Astrocyte (in vitro differentiated cells and primary cell): Measurements from ENCODE around the gene EEF2K. TPM values are rescaled to one million over a fixed set of nuclear protein-coding genes. Genes with fewer than 3 reads are reported as not detected.

ENCODE experiments used
- DNase-seq: peaks from one replicate; pipeline ENCODE4 v3.0.0-alpha.2; 2010; ENCODE audit warnings: low read depth
- FAIRE-seq: peaks from 2 replicates; lab custom pipeline; 2011; peaks lifted over from hg19 to GRCh38; lab: Jason Lieb, UNC
- H2AFZ ChIP-seq: 2 replicates; pipeline ENCODE4 v1.6.0; 2012; ENCODE audit warnings: low read depth, low read length, inconsistent platforms
- H3K27ac ChIP-seq: 2 replicates; pipeline ENCODE4 v1.5.1; 2011; ENCODE audit warnings: low read depth, low read length, inconsistent platforms
- H3K27me3 ChIP-seq: 2 replicates; pipeline ENCODE4 v1.6.0; 2011; ENCODE audit warnings: low read length, inconsistent platforms; ENCODE audit not compliant: insufficient read depth
- H3K36me3 ChIP-seq: 2 replicates; pipeline ENCODE4 v1.5.1; 2011; ENCODE audit warnings: low read length, inconsistent platforms; ENCODE audit not compliant: insufficient read depth
- H3K4me1 ChIP-seq: 2 replicates; pipeline ENCODE4 v1.5.1; 2011; ENCODE audit warnings: low read length, inconsistent platforms; ENCODE audit not compliant: insufficient read depth
- H3K4me2 ChIP-seq: 2 replicates; pipeline ENCODE4 v1.6.0; 2012; ENCODE audit warnings: low read length, inconsistent platforms
- H3K4me3 ChIP-seq: 2 replicates; pipeline ENCODE4 v1.5.1; 2011; ENCODE audit warnings: low read depth, mild to moderate bottlenecking, low read length, inconsistent platforms; ENCODE audit not compliant: insufficient read depth
- H3K79me2 ChIP-seq: 2 replicates; pipeline ENCODE4 v1.6.0; 2012; ENCODE audit warnings: mild to moderate bottlenecking, low read length, inconsistent platforms; ENCODE audit not compliant: insufficient read depth
- H3K9ac ChIP-seq: 2 replicates; pipeline ENCODE4 v1.6.0; 2012; ENCODE audit warnings: mild to moderate bottlenecking, low read length, inconsistent platforms
- H3K9me3 ChIP-seq: 2 replicates; pipeline ENCODE4 v1.5.1; 2012; ENCODE audit warnings: low read depth, mild to moderate bottlenecking, low read length, inconsistent platforms; ENCODE audit not compliant: insufficient read depth
- H4K20me1 ChIP-seq: 2 replicates; pipeline ENCODE4 v1.6.0; 2012; ENCODE audit warnings: low read length, inconsistent platforms; ENCODE audit not compliant: insufficient read depth
- H3K27ac Mint-ChIP-seq: one replicate; pipeline ENCODE4 v1.8.0; 2021; ENCODE audit warnings: mild to moderate bottlenecking, mixed read lengths; ENCODE audit not compliant: unreplicated experiment
- H3K27me3 Mint-ChIP-seq: one replicate; pipeline ENCODE4 v1.8.0; 2021; ENCODE audit warnings: low read depth, mixed read lengths; ENCODE audit not compliant: unreplicated experiment
- H3K36me3 Mint-ChIP-seq: one replicate; pipeline ENCODE4 v1.8.0; 2021; ENCODE audit warnings: low read depth, mixed read lengths; ENCODE audit not compliant: unreplicated experiment
- H3K4me1 Mint-ChIP-seq: one replicate; pipeline ENCODE4 v1.8.0; 2021; ENCODE audit warnings: low read depth, mixed read lengths; ENCODE audit not compliant: unreplicated experiment
- H3K4me3 Mint-ChIP-seq: one replicate; pipeline ENCODE4 v1.8.0; 2021; ENCODE audit warnings: mild to moderate bottlenecking, moderate library complexity, mixed read lengths; ENCODE audit not compliant: unreplicated experiment
- H3K9me3 Mint-ChIP-seq: one replicate; pipeline ENCODE4 v1.8.0; 2021; ENCODE audit warnings: mild to moderate bottlenecking, mixed read lengths; ENCODE audit not compliant: unreplicated experiment
- EZH2 ChIP-seq: IDR thresholded peaks from 2 replicates; pipeline ENCODE4 v1.6.1; 2012; ENCODE audit warnings: mild to moderate bottlenecking, low read length, inconsistent platforms; ENCODE audit not compliant: insufficient read depth
- total RNA-seq: library from RNA; stranded (reverse); gene quantifications from 2 replicates; pipeline ENCODE4 v1.2.1, GENCODE V29; 2021
- TF ChIP-seq, protein P1 (sequence below): IDR thresholded peaks from 2 replicates; pipeline ENCODE4 v1.5.1; 2011; ENCODE audit warnings: low read depth, mild to moderate bottlenecking, inconsistent platforms, low read length, moderate library complexity; ENCODE audit not compliant: insufficient read depth

EEF2K gene
- total RNA-seq, 1 donor from 2014 or later: 20.9 TPM

DNA sequence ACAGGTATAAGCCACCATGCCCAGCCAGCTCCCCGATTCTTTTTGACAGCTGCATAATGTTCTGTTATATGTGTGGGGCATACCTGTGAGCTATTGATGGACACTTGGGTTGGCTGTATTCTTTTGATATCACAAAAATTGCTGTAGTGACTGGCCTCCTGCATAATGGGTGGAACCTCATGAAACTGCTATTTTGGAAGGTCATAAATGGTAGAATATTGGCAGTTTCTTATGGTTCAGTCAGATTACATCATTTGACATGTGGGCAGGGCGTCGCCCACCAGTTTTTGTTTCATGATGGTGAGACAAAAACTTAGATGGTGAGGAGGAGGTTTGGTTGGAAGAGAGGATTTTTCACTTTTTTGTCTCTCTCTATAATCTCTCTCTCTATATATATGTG is 64.4 kb downstream of the EEF2K start:
- Mint-ChIP-seq H3K4me3 (no peak overlapping the region), H3K36me3 (peaks cover 20% of the 10 kb centered on the region), H3K9me3 (no peaks in the 10 kb centered on the region), H3K27ac (no peak overlapping the region), H3K27me3 (no peaks in the 10 kb centered on the region), H3K4me1 (no peaks in the 10 kb centered on the region)
- TF ChIP-seq, protein P1, sequence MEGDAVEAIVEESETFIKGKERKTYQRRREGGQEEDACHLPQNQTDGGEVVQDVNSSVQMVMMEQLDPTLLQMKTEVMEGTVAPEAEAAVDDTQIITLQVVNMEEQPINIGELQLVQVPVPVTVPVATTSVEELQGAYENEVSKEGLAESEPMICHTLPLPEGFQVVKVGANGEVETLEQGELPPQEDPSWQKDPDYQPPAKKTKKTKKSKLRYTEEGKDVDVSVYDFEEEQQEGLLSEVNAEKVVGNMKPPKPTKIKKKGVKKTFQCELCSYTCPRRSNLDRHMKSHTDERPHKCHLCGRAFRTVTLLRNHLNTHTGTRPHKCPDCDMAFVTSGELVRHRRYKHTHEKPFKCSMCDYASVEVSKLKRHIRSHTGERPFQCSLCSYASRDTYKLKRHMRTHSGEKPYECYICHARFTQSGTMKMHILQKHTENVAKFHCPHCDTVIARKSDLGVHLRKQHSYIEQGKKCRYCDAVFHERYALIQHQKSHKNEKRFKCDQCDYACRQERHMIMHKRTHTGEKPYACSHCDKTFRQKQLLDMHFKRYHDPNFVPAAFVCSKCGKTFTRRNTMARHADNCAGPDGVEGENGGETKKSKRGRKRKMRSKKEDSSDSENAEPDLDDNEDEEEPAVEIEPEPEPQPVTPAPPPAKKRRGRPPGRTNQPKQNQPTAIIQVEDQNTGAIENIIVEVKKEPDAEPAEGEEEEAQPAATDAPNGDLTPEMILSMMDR: no peak
- TF ChIP-seq EZH2: no peak
- Histone ChIP-seq H3K9ac (no peak overlapping the region), H3K27me3 (no peaks in the 10 kb centered on the region), H3K36me3 (peaks cover 13% of the 10 kb centered on the region), H3K79me2 (no peaks in the 10 kb centered on the region), H3K27ac (no peak overlapping the region), H3K4me2 (no peak overlapping the region), H4K20me1 (peaks cover under 1% of the 10 kb centered on the region), H2AFZ (no peak overlapping the region), H3K4me1 (no peaks in the 10 kb centered on the region), H3K9me3 (no peaks in the 10 kb centered on the region), H3K4me3 (no peak overlapping the region)
- FAIRE-seq: no peak
- DNase-seq: no peak

- no peaks in the 10 kb centered on the region for H3K27me3 Mint-ChIP-seq
- no peak overlapping the region for H3K27ac Mint-ChIP-seq
- H3K4me2 ChIP-seq: no peak overlapping the region
- H3K27me3 ChIP-seq: no peaks in the 10 kb centered on the region
- H3K9me3 ChIP-seq: no peaks in the 10 kb centered on the region
- H3K36me3 ChIP-seq: peaks cover 13% of the 10 kb centered on the region
- no peak overlapping the region for H3K27ac ChIP-seq
- no peak overlapping the region for H2AFZ ChIP-seq
- no peak for TF ChIP-seq EZH2
- TF ChIP-seq, protein P1: no peak
- no peak overlapping the region for H3K9ac ChIP-seq
- peaks cover 21% of the 10 kb centered on the region for H3K36me3 Mint-ChIP-seq
- H3K4me3 Mint-ChIP-seq: no peak overlapping the region
- H3K4me1 Mint-ChIP-seq: no peaks in the 10 kb centered on the region
- H4K20me1 ChIP-seq: no peaks in the 10 kb centered on the region
- no peaks in the 10 kb centered on the region for H3K4me1 ChIP-seq
- H3K9me3 Mint-ChIP-seq: no peaks in the 10 kb centered on the region
- no peak for FAIRE-seq
- DNase-seq: no peak
- no peak overlapping the region for H3K4me3 ChIP-seq
- H3K79me2 ChIP-seq: no peaks in the 10 kb centered on the region
Measured at GRCh38 chr16:22272870-22273650, 67.0 kb downstream of the EEF2K start.

- H2AFZ ChIP-seq: no peak overlapping the region
- no peaks in the 10 kb centered on the region for H3K27me3 Mint-ChIP-seq
- peaks cover 24% of the 10 kb centered on the region for H3K36me3 Mint-ChIP-seq
- H3K27me3 ChIP-seq: no peaks in the 10 kb centered on the region
- no peak overlapping the region for H3K4me3 Mint-ChIP-seq
- no peaks in the 10 kb centered on the region for H3K4me1 Mint-ChIP-seq
- no peaks in the 10 kb centered on the region for H3K4me1 ChIP-seq
- no peaks in the 10 kb centered on the region for H4K20me1 ChIP-seq
- H3K79me2 ChIP-seq: no peaks in the 10 kb centered on the region
- no peaks in the 10 kb centered on the region for H3K9me3 Mint-ChIP-seq
- H3K27ac ChIP-seq: no peak overlapping the region
- H3K27ac Mint-ChIP-seq: no peak overlapping the region
- DNase-seq (no peak), FAIRE-seq (no peak)
- H3K9ac ChIP-seq: no peak overlapping the region
- H3K4me2 ChIP-seq: no peak overlapping the region
- TF ChIP-seq, protein P1: no peak
- no peak for TF ChIP-seq EZH2
- H3K36me3 ChIP-seq: peaks cover 15% of the 10 kb centered on the region
- no peak overlapping the region for H3K4me3 ChIP-seq
- no peaks in the 10 kb centered on the region for H3K9me3 ChIP-seq
Measured at GRCh38 chr16:22274916-22275315, 68.8 kb downstream of the EEF2K start.
